ENCODE measurements around the gene GET4.
"Not testable (repeated sequence)": the region's sequence is repeated elsewhere in the genome, so short reads cannot be mapped to it uniquely, and the experiment has no call there.

GET4 gene

DNA sequence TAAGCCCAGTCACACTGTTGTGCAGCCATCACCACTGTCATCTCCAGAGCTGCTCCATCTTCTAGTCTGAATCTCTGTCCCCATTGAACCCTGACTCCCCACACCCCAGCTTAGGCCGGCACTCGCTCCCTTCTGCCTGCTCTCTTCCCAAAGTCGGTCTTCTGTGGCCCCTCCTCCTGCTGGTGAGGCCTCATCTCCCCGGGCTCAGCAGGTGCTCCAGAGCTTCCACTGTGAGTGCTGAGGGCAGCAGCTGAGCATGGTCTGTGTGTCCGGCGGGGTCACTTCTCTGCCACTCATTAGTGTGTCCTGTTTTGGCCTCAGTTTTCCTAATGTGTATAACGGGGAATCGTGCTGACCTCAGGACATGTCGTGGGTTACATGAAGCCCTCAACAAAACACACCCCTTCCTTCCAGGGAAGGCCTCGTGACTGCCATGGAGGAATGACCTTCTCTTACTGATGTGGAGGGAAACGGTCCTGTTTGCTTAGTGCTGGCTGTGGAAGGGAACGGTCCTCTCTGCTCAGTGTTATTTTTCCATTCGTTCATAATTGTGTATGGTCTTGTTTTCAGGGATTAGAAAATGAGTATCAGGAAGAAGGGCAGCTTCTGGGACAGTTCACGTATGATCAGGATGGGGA is 4.3 kb upstream of the GET4 start:
- no peak for DNase-seq (ENCODE audit: low spot score)

DNA sequence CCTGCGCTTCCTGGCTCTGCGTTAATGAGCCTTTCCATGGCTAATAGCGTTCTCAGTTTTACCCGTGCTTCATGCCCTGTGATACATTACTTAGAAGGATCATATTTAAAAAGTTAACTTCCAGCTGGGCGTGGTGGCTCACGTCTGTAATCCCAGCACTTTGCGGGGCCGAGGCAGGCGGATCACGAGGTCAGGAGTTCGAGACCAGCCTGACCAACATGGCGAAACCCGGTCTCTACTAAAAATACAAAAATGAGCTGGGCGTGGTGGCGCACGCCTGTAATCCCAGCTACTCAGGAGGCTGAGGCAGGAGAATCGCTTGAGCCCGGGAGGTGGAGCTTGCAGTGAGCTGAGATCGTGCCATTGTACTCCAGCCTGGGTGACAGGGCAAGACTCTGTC is 3.7 kb upstream of the GET4 start:
- DNase-seq (ENCODE audit: low spot score), result not testable (repeated sequence)

DNA sequence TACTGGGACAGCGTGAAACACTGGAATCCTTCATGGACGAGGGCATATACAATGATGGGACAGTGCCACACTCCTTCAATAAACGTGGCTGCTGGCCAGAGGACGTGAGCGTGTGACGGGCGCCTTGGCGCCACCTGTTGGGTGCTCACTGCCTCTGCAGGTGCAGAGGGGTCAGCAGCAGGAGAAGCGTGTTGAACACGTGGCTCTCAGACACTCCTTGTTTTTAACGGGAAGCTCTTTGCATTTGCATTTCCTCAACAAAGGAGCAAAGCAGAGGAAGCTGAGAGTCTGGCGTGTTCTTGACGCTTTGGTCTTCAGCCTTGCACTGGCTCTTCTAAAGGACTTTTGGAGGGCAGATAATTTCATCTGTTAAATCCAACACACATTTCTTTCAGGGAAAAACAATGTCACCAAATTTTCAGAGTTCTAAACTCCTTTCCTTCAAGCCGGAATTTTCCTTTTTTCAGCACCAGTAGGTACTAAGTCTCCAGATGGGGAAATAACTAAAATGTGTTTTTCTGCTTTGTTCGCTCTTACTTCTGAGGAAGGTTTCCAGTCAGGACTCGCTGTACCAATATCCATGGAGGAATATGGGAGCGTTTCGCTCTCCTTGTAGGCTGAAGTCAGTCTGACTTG is 2.9 kb upstream of the GET4 start:
- DNase-seq (ENCODE audit: low spot score), result peak; percentile 96

DNA sequence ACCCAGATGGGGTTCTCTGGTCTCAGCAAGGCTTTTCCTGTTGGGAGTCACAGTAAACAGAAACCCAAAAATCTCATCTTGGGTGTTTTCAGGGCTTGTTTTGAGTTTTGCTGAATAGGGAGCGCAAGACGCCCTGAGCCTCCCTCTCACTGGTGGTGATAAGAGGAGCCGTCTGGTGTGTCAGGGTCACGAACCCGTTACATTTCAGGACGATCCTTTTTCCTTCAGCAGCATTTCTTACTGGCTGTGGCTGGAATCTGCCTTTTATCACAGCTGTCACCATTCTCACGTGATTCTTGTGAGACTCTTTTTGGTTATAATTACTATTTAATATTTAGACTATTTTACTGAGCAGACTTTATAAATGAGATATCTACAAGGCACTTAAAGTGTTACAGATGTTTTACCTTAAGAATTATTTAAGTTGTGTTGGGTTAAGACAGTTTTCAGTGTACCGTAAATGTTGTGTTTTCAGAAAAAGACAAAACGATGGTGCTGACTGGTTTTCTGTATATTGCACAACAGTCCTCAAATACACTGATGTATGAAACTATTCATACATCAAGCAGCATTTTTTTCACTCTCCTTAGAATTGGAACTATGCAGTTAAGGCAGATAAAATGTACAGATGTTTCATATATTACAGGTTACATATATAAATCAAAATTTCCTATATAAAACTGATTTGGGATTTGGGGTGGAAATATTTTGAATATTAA is 2.2 kb upstream of the GET4 start:
- DNase-seq (ENCODE audit: low spot score), result no peak

DNA sequence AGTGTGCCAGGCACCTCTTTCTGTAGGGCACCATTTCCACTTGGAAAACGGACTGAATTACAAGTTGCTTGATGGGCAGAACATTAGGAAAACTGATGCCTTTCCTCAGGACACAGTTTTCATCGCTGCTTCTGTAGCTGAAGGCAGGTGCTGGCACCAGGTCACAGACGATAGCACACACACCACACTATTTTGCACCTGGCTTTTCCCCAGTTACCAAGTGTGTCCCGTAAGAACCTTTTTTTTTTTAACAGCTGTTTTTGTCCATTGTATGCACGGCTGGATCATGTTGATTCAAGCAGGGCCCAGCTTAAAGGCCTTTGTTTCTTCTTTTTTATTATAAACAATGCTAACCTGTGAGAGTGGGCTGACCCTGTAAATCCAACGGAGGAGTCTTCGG is 1.3 kb upstream of the GET4 start:
- no peak for DNase-seq (ENCODE audit: low spot score)

DNA sequence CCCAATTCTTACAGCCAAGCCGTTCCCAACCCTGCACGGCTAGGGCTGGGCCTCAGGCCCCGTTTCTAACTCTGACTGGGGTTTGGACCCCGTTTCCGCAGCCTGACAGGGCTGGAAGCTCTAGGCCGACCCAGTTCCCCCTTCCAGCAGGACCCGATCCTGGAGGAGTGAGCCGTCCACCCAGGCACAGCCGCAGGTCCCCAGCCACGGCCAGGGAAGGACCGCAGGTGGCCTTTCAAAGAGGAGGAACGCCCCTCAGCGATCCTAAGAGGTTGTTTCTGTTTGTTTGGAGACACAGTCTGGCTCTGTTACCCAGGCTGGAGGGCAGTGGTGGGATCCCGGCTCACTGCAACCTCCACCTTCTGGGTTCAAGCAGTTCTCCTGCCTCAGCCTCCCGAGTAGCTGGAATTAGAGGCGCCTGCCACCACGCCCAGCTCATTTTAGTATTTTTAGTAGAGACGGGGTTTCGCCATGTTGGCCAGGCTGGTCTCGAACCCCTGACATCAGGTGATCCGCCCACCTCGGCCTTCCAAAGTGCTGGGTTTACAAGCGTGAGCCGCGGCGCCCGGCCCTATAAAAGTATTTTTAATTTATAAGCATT is 778 bp upstream of the GET4 start:
- no peak for DNase-seq (ENCODE audit: low spot score)

DNA sequence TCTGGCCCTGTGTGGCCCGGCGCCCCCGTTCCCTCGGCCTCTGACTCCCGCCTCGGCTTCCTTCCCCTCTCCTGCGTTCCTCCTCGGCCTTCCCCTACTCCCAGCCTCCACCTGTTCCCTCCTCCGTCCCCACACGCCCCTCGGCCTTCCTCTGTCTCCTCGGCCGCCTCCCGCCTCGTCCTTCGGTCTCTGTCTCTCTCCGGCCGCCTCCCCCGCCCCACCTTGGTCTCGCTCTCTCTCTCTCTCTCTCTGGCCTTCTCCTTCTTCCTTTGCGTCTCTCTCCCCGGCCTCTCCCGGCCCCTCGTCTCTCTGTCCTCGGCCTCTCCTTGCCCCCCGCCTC is 588 bp downstream of the GET4 start:
- DNase-seq (ENCODE audit: low spot score), result no peak

DNA sequence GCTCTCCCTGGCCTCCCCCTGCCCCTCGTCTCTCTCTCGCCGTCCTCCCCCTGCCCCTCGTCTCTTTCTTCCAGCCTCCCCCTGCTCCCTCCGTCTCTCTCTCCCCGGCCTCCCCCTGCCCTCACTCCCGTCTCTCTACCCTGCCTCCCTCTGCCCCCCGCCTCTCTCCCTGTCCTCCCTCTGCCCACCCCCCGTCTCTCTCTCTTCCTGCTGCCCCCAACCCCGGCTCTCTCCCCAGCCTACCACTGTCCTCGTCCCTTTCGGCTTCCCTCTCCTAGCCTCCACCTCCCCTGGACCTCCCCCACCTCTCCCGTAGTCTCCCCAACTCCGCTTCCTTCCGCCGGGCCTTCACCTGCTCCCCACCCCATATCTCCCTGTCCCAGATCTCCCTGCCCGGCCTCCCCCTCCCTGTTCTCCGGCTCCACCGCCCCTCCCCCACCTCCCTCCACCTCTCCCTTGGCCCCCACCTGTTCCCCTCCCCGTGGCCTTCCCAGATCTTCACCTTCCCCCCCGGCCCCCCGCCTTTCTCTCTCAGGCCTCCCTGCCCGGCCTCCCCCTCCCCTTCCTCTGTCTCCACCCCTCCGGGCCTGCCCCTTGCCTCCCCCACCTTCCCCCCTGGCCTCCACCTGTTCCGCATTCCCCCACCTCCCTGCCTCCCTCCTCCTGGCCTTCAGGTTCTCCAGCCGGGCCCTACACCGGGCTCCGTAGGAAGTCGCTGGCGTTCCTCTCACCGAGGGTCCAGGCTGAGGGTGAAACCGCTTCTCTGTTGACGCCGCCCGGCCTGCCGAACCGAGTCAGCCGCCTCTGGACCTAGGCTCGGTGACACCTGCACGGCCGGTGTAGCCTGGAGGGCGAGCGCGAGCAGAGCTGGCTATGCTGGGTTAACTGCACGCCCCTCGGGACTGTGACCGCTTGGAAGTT is 1.2 kb downstream of the GET4 start:
- DNase-seq (ENCODE audit: low spot score), result no peak

DNA sequence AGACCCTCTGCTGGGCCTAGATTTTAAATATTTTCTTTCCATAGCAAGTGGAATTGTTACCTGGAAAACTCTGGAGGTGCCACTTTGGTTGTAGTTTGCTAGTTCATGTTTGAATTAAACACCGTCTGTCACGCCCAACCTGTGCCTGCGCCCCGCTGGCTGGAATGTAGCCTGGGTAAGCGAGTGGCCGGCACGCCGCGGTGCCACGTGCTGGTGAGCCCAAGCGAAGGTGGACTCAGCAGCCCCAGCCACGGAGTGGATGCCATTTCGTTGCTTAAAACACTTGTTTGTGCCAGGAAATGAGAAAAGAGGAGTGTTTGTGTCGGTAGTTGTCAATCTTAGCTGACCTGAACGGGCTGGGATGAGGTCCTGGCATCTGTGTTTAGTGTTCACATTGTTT is 2.7 kb downstream of the GET4 start:
- DNase-seq (ENCODE audit: low spot score), result no peak

DNA sequence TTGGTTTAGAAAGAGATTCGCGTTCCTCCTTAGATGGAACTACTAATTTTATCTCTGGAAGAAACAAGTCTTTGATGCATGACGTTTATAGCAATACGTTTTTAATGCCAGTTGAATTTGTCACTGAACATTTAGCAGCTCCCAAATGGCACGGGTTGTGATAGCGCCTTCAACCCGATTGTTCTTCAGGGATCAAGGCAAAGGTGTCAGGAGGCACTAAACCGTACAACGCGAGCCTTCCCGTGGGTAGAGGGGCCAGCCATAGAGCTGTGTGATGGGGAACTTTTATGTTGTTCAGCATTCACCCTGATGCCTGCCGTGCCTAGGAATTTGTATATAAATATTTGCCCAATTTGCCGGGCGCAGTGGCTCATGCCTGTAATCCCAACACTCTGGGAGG is 3.4 kb downstream of the GET4 start:
- DNase-seq (ENCODE audit: low spot score), result no peak

DNA sequence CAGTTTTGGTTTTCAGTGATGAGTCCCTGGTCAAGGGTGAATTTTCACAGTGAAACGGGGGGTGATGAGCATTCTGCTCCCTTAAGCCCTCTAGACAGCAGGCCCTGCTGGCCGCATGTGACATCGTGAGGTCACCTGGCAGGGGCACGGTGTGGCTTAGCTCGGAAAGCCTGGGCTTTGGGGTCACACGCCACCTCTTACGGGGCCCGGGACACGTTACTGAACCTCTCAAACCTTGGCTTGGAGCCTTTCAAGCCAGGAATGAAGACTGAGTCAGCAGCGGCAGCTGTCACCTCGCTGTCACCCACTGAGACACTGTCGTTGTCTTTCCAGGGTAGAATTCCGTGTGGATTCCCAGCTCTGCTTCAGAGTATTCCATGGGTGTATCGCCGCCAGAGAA is 4.1 kb downstream of the GET4 start:
- DNase-seq (ENCODE audit: low spot score), result no peak

DNA sequence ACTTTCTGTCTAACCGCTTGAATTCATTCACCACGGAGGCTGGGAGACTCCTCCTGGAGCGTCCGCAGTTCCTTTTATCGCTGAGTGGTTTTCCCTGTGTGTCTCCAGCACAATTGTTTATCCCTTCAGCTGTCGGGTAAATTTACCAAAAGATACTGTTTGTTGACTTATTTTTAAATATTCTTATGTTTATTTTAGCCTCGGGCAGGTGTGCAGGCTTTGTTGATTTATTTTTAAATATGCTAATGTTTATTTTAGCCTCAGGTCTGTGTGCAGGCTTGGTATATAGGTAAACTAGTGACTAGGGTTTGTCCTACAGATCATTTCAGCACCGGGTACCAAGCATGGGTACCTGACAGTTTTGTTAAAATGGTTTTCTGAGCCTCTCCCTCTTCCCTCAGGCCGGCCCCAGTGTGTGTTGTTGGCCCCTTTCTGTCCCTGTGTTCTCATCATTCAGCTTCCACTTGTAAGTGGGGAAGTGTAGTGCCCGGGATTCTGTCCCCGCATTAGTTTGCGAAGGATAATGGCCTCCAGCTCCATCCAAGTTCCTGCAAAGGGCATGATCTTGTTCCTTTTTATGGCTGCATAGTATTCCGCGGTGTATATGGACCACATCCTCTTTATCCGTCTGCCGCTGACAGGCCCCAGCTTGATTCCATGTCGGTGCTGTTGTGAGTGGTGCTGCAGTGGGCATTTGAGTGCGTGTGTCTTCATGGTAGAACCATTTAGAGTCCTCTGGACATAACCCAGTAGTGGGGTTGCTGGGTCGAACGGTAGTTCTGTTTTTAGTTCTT is 5.3 kb downstream of the GET4 start:
- DNase-seq (ENCODE audit: low spot score), result no peak

DNA sequence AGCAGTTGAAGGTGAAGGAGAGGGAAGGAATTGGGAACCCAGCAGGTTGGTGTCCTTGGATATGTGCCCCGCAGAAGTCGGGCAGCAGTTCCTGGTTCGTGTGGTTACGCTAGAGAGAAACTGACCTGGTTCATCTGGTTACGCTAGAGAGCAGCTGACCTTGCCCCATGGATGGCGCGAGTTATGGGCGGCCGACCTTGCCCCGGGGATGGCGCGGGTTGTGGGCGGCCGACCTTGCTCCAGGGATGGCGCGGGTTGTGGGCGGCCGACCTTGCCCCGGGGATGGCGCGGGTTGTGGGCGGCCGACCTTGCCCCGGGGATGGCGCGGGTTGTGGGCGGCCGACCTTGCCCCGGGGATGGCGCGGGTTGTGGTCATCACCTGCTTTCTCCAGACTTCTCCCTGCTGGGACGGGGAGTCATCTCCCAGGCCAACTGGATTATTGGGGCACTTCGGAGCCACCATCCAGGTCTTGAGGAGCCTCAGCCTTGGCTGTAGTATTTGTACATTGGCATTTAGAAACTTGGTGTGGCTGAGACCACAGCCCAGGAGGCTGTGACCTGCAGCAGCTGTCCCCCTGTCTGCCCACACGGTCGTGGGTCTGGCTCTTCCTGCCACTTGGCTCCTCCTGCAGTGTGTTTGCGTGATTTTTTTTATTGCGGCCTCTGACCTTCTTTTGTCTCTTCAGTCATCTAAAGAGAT is 6.1 kb downstream of the GET4 start:
- DNase-seq (ENCODE audit: low spot score), result no peak

DNA sequence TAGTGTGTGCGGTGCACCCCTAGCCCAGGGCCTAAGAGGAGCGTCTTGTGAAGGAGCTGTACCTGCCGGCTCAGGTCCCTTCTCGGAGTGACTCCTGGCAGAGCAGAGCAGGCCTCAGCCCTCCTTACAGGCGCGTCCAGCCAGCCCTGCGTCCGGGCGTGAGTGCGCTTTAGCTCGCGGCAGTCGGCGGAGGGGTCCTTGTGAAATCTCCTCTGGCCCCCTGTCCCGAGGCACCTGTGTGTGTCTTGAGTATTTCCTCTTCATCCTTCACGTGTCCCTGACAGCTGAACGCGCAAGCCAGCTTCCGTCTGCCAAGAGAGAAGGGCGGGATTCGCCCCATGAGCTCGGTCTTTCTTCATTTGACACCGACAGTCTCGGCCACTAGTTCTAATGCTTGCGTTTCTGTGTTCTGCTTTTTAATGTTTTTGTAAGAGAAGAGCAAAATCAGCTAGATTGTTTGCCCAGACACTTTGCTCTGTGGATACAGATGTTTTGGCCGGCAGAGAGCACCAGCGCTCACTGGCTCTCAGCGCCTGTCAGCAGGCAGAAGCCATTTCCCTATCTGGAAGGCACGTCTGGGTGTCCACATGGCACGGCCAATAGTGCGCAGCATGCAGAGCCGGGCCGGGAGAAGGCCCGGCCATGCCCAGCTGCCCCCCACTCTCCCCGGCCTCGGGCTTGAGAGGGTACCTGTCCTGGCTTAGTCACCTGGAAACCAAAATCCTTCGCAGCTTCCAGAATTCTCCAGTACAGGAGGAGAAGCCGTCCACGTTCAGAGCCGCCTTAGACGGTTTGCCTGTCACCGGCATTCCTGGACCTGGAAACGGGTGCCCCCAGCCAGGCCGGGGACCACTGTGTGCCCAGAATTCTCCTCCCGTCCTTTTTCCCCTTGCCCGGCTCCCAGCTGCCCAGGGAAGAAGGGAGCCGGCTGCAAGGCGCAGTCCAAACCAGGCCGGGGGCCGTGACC is 7.0 kb downstream of the GET4 start:
- no peak for DNase-seq (ENCODE audit: low spot score)

DNA sequence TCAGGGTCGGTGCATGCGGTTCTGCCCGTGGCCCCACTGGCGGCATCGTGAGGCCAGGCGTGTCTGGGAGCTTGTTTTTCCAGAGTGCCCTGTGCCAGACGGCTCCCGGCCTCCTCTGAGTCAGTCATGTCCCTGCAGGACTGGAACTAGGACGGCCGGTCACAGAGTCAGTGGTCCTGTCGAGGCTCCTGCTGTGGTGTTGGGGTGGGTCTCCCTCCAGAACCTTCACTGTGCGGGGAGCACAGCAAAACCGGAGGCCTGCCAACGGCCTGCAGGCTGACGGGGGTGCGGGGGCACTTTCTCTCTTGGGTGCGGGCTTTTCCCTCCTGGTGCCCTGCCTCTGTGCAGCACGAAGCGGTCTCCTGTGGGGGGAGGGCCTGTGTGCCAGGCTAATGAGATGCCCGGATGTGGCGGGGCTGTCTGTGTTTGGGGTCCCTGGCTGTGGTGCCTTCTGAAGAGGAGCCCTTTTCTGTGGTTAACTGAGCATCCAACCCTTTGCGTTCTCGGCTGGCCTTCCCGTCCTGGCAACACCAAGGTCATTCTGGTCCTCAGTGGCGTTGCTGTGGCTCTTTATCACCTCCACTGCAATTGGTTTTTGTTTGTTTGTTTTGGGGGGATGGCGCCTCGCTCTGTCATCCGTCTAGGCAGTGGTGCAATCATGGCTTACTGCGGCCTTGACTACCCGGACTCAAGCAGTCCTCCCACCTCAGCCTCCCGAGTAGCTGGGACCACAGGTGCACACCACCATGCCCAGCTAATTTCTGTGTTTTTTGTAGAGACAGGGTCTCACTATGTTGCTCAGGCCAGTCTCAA is 8.0 kb downstream of the GET4 start:
- DNase-seq (ENCODE audit: low spot score), result no peak

DNA sequence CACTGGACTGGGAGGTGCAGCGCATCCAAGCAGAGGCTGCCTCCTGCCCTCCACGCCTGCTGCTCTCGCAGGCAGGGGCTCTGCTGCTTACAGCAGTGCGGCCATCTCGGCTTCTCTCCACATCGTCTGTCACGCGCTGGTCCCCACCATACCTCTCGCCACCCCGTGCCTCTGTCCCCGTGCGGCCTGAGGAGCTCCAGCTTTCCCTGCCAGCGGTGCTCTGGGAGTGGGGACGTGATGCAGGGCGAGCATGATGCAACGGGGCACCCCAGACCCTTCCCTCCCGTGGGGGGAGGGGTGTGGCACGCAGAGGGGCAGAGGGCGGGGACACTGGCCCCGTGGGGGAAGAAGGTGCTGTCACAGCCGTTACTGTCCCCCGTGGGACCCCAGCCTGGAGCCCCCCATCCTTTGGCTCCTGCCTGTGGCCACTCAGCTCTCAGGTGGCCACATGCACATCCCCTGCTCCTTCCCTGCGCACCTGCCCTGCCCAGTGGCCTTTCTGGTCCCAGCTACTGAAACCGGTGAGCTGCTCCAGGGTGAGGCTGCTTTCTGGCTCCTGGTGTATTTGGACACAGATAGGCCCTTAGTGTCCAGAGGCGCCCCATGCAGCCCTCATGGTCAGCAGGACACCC is 9.0 kb downstream of the GET4 start:
- no peak for DNase-seq (ENCODE audit: low spot score)

DNA sequence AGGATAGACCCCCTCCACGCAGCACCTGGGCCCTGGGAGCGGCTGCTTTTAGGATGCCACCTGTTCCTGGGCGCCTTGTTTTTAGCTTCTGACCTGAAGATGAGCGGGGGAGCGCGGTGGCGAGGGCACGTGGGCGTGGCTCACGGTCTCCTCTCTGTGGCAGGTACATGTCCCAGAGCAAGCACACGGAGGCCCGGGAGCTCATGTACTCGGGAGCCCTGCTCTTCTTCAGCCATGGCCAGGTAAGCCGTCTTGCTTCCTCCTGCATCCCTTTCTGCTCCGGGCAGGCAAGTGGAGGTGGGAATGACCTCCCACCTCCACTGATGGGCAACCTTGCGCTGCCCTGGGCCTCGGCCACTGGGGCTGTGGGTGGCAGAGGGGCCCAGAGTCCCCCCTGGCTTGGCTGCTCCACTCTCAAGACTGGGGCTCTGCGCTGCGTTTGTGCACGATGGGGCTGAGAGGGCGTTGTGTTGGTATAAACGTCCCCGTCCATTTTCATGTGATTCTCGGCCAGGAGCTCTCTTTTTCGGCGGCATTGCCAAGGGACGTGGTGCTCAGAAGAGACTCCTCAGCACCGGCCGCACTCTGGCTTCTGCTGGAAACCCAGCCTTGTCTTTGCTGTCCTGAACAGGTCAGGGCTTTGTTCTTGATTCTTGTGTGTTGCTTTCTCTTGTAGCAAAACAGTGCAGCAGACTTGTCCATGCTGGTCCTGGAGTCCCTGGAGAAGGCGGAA is 9.7 kb downstream of the GET4 start:
- no peak for DNase-seq (ENCODE audit: low spot score)

Data from COLO829 (cell line).